WTC11 (cell line): Measurements from ENCODE around the gene GNGT2. TPM values are rescaled to one million over a fixed set of nuclear protein-coding genes. Genes with fewer than 3 reads are reported as not detected.

Source experiments
- CDX4 ChIP-seq: fragments of 250-450 bp; sonication (Bioruptor Pico); IDR thresholded peaks from 2 replicates; pipeline ENCODE4 v1.9.0; 2021; ENCODE audit warnings: moderate library complexity, mild to moderate bottlenecking, inconsistent platforms, borderline replicate concordance
- CREB1 ChIP-seq: sonication (generic); formaldehyde crosslinking; IDR thresholded peaks from 2 replicates; pipeline ENCODE4 v1.8.0; 2023; ENCODE audit warnings: mild to moderate bottlenecking, missing genetic modification reagents
- E2F1 ChIP-seq: sonication (generic); formaldehyde crosslinking; IDR thresholded peaks from 2 replicates; pipeline ENCODE4 v1.8.0; 2022; ENCODE audit warnings: mild to moderate bottlenecking, missing genetic modification reagents
- ESRRA ChIP-seq: sonication (generic); formaldehyde crosslinking; IDR thresholded peaks from 2 replicates; pipeline ENCODE4 v1.8.1; 2022; ENCODE audit warnings: mild to moderate bottlenecking, missing genetic modification reagents, borderline replicate concordance
- ETV6 ChIP-seq: sonication (generic); formaldehyde crosslinking; IDR thresholded peaks from 2 replicates; pipeline ENCODE4 v1.8.1; 2022; ENCODE audit warnings: mild to moderate bottlenecking, missing genetic modification reagents
- FOXP1 ChIP-seq: sonication (generic); formaldehyde crosslinking; IDR thresholded peaks from 2 replicates; pipeline ENCODE4 v1.8.0; 2022; ENCODE audit warnings: missing genetic modification reagents, mild to moderate bottlenecking, moderate library complexity, borderline replicate concordance
- GTF2I ChIP-seq: fragments of 250-450 bp; sonication (Bioruptor Pico); conservative IDR thresholded peaks from 2 replicates; pipeline ENCODE4 v1.4.0; 2021; ENCODE audit warnings: mild to moderate bottlenecking
- NR1H2 ChIP-seq: sonication (generic); formaldehyde crosslinking; IDR thresholded peaks from 2 replicates; pipeline ENCODE4 v1.9.0; 2021; ENCODE audit warnings: mild to moderate bottlenecking, moderate library complexity, missing genetic modification reagents
- NR2C2 ChIP-seq: sonication (generic); formaldehyde crosslinking; IDR thresholded peaks from 2 replicates; pipeline ENCODE4 v1.8.0; 2022; ENCODE audit warnings: mild to moderate bottlenecking, missing genetic modification reagents
- OVOL2 ChIP-seq: fragments of 250-450 bp; sonication (Bioruptor Pico); IDR thresholded peaks from 2 replicates; pipeline ENCODE4 v1.9.0; 2021; ENCODE audit warnings: mild to moderate bottlenecking, borderline replicate concordance
- PRDM15 ChIP-seq: sonication (generic); formaldehyde crosslinking; IDR thresholded peaks from 2 replicates; pipeline ENCODE4 v1.8.0; 2022; ENCODE audit warnings: missing genetic modification reagents
- SMAD3 ChIP-seq: sonication (generic); formaldehyde crosslinking; IDR thresholded peaks from 2 replicates; pipeline ENCODE4 v1.8.0; 2022; ENCODE audit warnings: missing genetic modification reagents, mild to moderate bottlenecking, borderline replicate concordance
- SP1 ChIP-seq: sonication (generic); formaldehyde crosslinking; conservative IDR thresholded peaks from 2 replicates; pipeline ENCODE4 v1.8.1; 2022; ENCODE audit warnings: missing genetic modification reagents
- TEAD4 ChIP-seq: sonication (generic); formaldehyde crosslinking; IDR thresholded peaks from 2 replicates; pipeline ENCODE4 v1.8.0; 2022; ENCODE audit warnings: mild to moderate bottlenecking, missing genetic modification reagents
- TP53 ChIP-seq: sonication (generic); formaldehyde crosslinking; IDR thresholded peaks from 2 replicates; pipeline ENCODE4 v1.8.1; 2023; ENCODE audit warnings: mild to moderate bottlenecking, missing genetic modification reagents
- USF1 ChIP-seq: sonication (generic); formaldehyde crosslinking; IDR thresholded peaks from 2 replicates; pipeline ENCODE4 v1.8.0; 2022; ENCODE audit warnings: mild to moderate bottlenecking, missing genetic modification reagents
- USF2 ChIP-seq: sonication (generic); formaldehyde crosslinking; IDR thresholded peaks from 2 replicates; pipeline ENCODE4 v1.8.1; 2023; ENCODE audit warnings: mild to moderate bottlenecking, missing genetic modification reagents, moderate library complexity
- ZNF425 ChIP-seq: fragments of 250-450 bp; sonication (Bioruptor Pico); conservative IDR thresholded peaks from 2 replicates; pipeline ENCODE4 v1.9.0; 2021; ENCODE audit warnings: mild to moderate bottlenecking
- total RNA-seq: library from RNA; stranded (reverse); gene quantifications from 3 replicates; pipeline ENCODE4 v1.2.3, GENCODE V29; 2021
- TF ChIP-seq, protein P1 (sequence below): sonication (generic); formaldehyde crosslinking; IDR thresholded peaks from 2 replicates; pipeline ENCODE4 v1.8.1; 2022; ENCODE audit warnings: low read depth, mild to moderate bottlenecking, moderate library complexity, missing genetic modification reagents, borderline replicate concordance
- TF ChIP-seq, protein P2 (sequence below): sonication (generic); formaldehyde crosslinking; IDR thresholded peaks from 2 replicates; pipeline ENCODE4 v1.8.0; 2022; ENCODE audit warnings: mild to moderate bottlenecking, missing genetic modification reagents

The GNGT2 gene
- total RNA-seq, 1 experiment from 2014 or later, result 0.70 TPM

DNA sequence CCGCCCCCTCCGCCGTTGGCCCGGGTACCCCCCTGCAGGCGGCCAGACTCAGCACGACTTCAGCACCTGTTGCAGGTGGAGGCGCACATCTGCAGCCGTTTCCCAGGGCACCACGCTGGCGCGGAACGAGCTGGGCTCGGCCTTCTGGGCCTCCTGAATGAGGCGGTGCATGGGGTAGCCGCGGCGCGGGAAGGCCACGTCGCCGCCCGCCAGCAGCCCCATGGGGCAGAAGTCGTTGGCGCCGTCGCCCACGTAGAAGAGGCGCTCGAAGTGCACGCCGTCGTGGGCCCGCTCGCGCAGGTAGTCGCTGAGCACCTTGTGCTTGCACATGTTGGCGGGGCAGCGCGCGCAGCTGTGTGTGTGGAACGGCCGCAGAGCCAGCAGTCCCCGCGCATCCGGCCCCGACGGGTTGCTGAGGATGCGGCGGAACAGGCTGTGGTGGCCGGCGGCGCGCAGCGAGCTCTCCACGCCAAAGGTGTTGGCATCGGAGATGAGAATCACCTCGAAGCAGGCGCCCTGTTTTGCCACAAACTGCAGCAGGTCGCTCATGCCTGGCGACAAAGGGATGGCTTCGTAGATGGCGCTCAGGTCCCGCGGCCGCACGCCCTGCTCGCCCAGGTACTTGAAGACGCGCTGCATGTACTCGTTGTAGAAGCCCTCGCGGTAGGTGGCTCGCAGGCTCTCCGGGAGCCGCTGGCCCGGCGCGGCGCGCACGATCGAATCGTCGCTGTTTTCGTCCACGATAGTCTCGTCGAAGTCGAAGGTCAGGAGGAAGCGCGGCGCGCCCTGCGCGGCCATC, 14.0 kb upstream of the GNGT2 start (continued):
- TF ChIP-seq SMAD3 (CRISPR knock-in tag), result no peak
- TF ChIP-seq TEAD4, result no peak
- TF ChIP-seq CREB1, result peak; percentile 27; the same call in 1 of the 2 replicates
- no peak for TF ChIP-seq OVOL2
- no peak for TF ChIP-seq GTF2I
- peak; percentile 66; the same call in 1 of the 2 replicates for TF ChIP-seq FOXP1
- no peak; the same call in 1 of the 2 replicates for TF ChIP-seq SP1 (CRISPR knock-in tag)
- TF ChIP-seq NR1H2, result no peak
- peak; percentile 77 for TF ChIP-seq TP53 (CRISPR knock-in tag)
- TF ChIP-seq ESRRA, result no peak; the same call in 1 of the 2 replicates
- TF ChIP-seq, protein P1, sequence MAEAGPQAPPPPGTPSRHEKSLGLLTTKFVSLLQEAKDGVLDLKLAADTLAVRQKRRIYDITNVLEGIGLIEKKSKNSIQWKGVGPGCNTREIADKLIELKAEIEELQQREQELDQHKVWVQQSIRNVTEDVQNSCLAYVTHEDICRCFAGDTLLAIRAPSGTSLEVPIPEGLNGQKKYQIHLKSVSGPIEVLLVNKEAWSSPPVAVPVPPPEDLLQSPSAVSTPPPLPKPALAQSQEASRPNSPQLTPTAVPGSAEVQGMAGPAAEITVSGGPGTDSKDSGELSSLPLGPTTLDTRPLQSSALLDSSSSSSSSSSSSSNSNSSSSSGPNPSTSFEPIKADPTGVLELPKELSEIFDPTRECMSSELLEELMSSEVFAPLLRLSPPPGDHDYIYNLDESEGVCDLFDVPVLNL (CRISPR knock-in tag), result peak; percentile 23
- TF ChIP-seq ZNF425, result no peak
- no peak; the same call in 1 of the 2 replicates for TF ChIP-seq PRDM15 (CRISPR knock-in tag)
- TF ChIP-seq, protein P2, sequence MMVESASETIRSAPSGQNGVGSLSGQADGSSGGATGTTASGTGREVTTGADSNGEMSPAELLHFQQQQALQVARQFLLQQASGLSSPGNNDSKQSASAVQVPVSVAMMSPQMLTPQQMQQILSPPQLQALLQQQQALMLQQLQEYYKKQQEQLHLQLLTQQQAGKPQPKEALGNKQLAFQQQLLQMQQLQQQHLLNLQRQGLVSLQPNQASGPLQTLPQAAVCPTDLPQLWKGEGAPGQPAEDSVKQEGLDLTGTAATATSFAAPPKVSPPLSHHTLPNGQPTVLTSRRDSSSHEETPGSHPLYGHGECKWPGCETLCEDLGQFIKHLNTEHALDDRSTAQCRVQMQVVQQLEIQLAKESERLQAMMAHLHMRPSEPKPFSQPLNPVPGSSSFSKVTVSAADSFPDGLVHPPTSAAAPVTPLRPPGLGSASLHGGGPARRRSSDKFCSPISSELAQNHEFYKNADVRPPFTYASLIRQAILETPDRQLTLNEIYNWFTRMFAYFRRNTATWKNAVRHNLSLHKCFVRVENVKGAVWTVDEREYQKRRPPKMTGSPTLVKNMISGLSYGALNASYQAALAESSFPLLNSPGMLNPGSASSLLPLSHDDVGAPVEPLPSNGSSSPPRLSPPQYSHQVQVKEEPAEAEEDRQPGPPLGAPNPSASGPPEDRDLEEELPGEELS, result peak; percentile 78; the same call in 1 of the 2 replicates
- peak; percentile 9; the same call in 1 of the 2 replicates for TF ChIP-seq NR2C2 (CRISPR knock-in tag)
- no peak for TF ChIP-seq CDX4 (CRISPR knock-in tag)
- TF ChIP-seq USF2 (CRISPR knock-in tag), result no peak
- no peak for TF ChIP-seq E2F1 (CRISPR knock-in tag)
- TF ChIP-seq ETV6 (CRISPR knock-in tag), result no peak; the same call in 1 of the 2 replicates
- no peak; the same call in 1 of the 2 replicates for TF ChIP-seq USF1 (CRISPR knock-in tag)
